ENCODE data around the gene NALCN. TPM values are rescaled to one million over a fixed set of nuclear protein-coding genes. Genes with fewer than 3 reads are reported as not detected.

Gene NALCN
- total and polyA plus RNA-seq, 2 of the 8 experiments (the other 6 are each of a cell fraction or from before 2014, with no cell fraction given), result 0.26 to 0.54 TPM

DNA sequence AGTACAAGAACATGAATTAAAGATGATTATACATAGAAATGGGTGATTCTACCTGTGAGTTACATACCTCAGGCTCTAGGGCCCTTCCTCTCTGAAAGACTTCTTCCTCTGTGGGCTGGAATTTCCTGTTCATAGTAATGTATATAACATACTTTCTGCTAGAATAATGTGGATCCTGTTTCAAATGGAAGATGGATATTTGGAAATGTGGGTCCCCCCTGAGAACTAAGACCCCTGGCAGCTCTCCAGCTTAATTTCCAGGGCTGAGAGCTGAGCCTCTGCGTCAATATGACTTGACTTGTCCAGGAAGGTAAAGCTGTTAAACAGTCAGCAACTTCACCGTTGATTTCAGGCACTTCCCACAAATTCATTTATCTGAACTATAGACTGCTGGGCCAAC is 296.3 kb downstream of the NALCN start:
- Histone ChIP-seq H3K4me3 (ENCODE audit: extremely low read depth in 1 of 4, insufficient read depth in 2 of 4, low read depth in 3 of 4, low read length in 4 of 4) (no peak overlapping the region), H4K5ac (ENCODE audit: insufficient read length, low read depth, low read length) (peak overlapping the region; percentile 13), H3K23ac (ENCODE audit: insufficient read length) (no peak overlapping the region), H3K23me2 (ENCODE audit: low read depth, low read length) (no peaks in the 10 kb centered on the region), H4K91ac (replicated peaks; ENCODE audit: insufficient read length, low read length) (peak overlapping the region; percentile 37), H3K36me3 (ENCODE audit: control insufficient read depth in 2 of 4, insufficient read depth in 4 of 4, low read length in 3 of 4) (no peaks in the 10 kb centered on the region), H2BK120ac (replicated peaks; ENCODE audit: low read depth, low read length) (peak overlapping the region; percentile 41), H2AFZ (ENCODE audit: low read length) (no peak overlapping the region), H2BK15ac (ENCODE audit: low read length) (no peak overlapping the region), H3K79me2 (ENCODE audit: control insufficient read depth in 1 of 2, insufficient read depth in 2 of 2, low read length in 2 of 2) (no peaks in the 10 kb centered on the region), H2AK5ac (ENCODE audit: low read depth, low read length) (no peak overlapping the region), H3K14ac (ENCODE audit: insufficient read length) (no peak overlapping the region), H2BK12ac (ENCODE audit: low read depth, low read length) (peak overlapping the region; percentile 75; the same call in 1 of the 2 replicates), H3K18ac (ENCODE audit: extremely low read depth, low read length) (peak overlapping the region; percentile 53; the same call in 1 of the 2 replicates), H3K27ac (ENCODE audit: low read depth, low read length) (no peak overlapping the region; the same call in 1 of the 2 replicates), H3K56ac (replicated peaks; ENCODE audit: insufficient read length, low read depth, low read length) (no peak overlapping the region), H2BK5ac (ENCODE audit: low read depth, low read length) (peak overlapping the region; percentile 86; the same call in 1 of the 2 replicates), H3K4me1 (replicated peaks in 1 of 4; ENCODE audit: control insufficient read depth in 3 of 4, insufficient read depth in 4 of 4, low read length in 3 of 4) (peaks cover 4 to 21% (median 10%) of the 10 kb centered on the region in 4 experiments; a peak in 6 of 7 replicates), H3K4me2 (ENCODE audit: insufficient read depth in 1 of 2, low read depth in 2 of 2, low read length in 2 of 2) (peak overlapping the region in 1 of 2 experiments; percentile 20; a peak in 1 of 4 replicates), H3K79me1 (ENCODE audit: low read depth, low read length) (no peaks in the 10 kb centered on the region), H3K9me3 (ENCODE audit: insufficient read depth in 2 of 2, low read depth in 1 of 2, low read length in 1 of 2) (no peaks in the 10 kb centered on the region), H3K27me3 (replicated peaks in 1 of 4; ENCODE audit: control insufficient read depth in 3 of 4, extremely low read depth in 1 of 4, insufficient read depth in 3 of 4, low read length in 3 of 4) (no peaks in the 10 kb centered on the region), H2BK20ac (ENCODE audit: low read length) (peak overlapping the region; percentile 91; the same call in 1 of the 2 replicates), H3K4ac (replicated peaks; ENCODE audit: insufficient read length, low read depth, low read length) (no peak overlapping the region), H3K9ac (replicated peaks in 1 of 4; ENCODE audit: extremely low read depth in 1 of 4, low read depth in 3 of 4, low read length in 3 of 4) (no peak overlapping the region), H4K8ac (ENCODE audit: extremely low read depth, insufficient read depth, low read length) (no peak overlapping the region), H4K20me1 (replicated peaks in 1 of 2; ENCODE audit: control insufficient read depth in 1 of 2, insufficient read depth in 2 of 2, low read length in 2 of 2) (no peaks in the 10 kb centered on the region)
- DNase-seq (ENCODE audit: low read depth in 1 of 2, low spot score in 2 of 2) (no peak), FAIRE-seq (no peak)
- ChIA-PET CTCF (ENCODE audit: partially characterized antibody) (interaction anchor here (0.7 kb wide), 1 partner anchor 272 kb away, joined by 4 read pairs; no protein-coding TSS in a partner anchor), POLR2A (ENCODE audit: partially characterized antibody) (no interaction called here)
- WGBS, 2 experiments (ENCODE audit: extremely low coverage in 1 of 2, insufficient coverage in 1 of 2, insufficient read length in 1 of 2, insufficient replicate concordance in 2 of 2, low coverage in 1 of 2, low lambda C conversion rate in 2 of 2, missing lambda C conversion rate in 1 of 2), result 32% methylated on average over 2 of the region's 2 CpGs; no CpG with 5 or more reads in 1 of the 2 experiments
- TF ChIP-seq KDM1A (IDR thresholded peaks at IDR 0.05; ENCODE audit: borderline replicate concordance, low read length), result no peak
- no peak for TF ChIP-seq GTF2F1 (IDR thresholded peaks at IDR 0.05; ENCODE audit: borderline replicate concordance, low read depth, low read length)
- no peak for TF ChIP-seq SAP30 (IDR thresholded peaks at IDR 0.05; ENCODE audit: insufficient read depth, insufficient replicate concordance, low read length)
- TF ChIP-seq SRF (IDR thresholded peaks at IDR 0.05; ENCODE audit: low read depth, low read length), result no peak
- TF ChIP-seq EGR1 (IDR thresholded peaks at IDR 0.05; ENCODE audit: borderline replicate concordance, low read depth, low read length), result no peak
- TF ChIP-seq BCL11A (IDR thresholded peaks at IDR 0.05; ENCODE audit: low read depth in 2 of 2, low read length in 2 of 2), result no peak
- no peak for TF ChIP-seq RAD21 (IDR thresholded peaks at IDR 0.05 in 1 of 2, conservative IDR thresholded peaks at IDR 0.05 in 1 of 2; ENCODE audit: low read depth in 2 of 2, low read length in 2 of 2)
- TF ChIP-seq SIRT6 (IDR thresholded peaks at IDR 0.05; ENCODE audit: low read length), result no peak
- no peak for TF ChIP-seq EZH2 (IDR thresholded peaks at IDR 0.05; ENCODE audit: low read depth, low read length, severe bottlenecking)
- TF ChIP-seq SP2 (IDR thresholded peaks at IDR 0.05; ENCODE audit: low read length), result no peak
- no peak for TF ChIP-seq GABPA (IDR thresholded peaks at IDR 0.05; ENCODE audit: borderline replicate concordance, insufficient read depth, low read length)

Data from H1 (cell line).